Endothelial cell of umbilical vein (primary cell): ENCODE data around the gene SMAP1. TPM values are rescaled to one million over a fixed set of nuclear protein-coding genes. Genes with fewer than 3 reads are reported as not detected.

Source experiments
- BruUV-seq: library from RNA; stranded (reverse); fragments of 400-500 nt; replicated peaks from 2 replicates; lab custom pipeline; 2021; lab: Mats Ljungman, UMichigan
- CTCF ChIA-PET: fragments of 300-600, 350-600 bp; sonication (Branson Sonifier 250); formaldehyde crosslinking; loops from one replicate; lab custom pipeline; 2021; ENCODE audit warnings: antibody characterized with exemption, inconsistent platforms; lab: Charles Lee
- POLR2A ChIA-PET: fragments of 300-600, 350-600 bp; sonication (Branson Sonifier 250); formaldehyde crosslinking; loops from one replicate; lab custom pipeline; 2021; ENCODE audit warnings: antibody characterized with exemption, inconsistent platforms; lab: Charles Lee
- DNase-seq: peaks from one replicate; pipeline ENCODE4 v3.0.0-alpha.2; 2011; ENCODE audit warnings: low read depth, low spot score
- FAIRE-seq: peaks from 2 replicates; lab custom pipeline; 2011; peaks lifted over from hg19 to GRCh38; lab: Jason Lieb, UNC
- H2AFZ ChIP-seq: 2 replicates; pipeline ENCODE4 v1.6.0; 2012; ENCODE audit warnings: low read depth, low read length, control low read depth, inconsistent platforms
- H3K27ac ChIP-seq: 2 replicates; pipeline ENCODE4 v1.5.1; 2011; ENCODE audit warnings: low read depth, mild to moderate bottlenecking, control low read depth, low read length, moderate library complexity; ENCODE audit not compliant: insufficient read depth
- H3K27me3 ChIP-seq, 2 experiments: 2 replicates each; pipeline versions ENCODE4 v1.6.0 to v1.6.1; 2011; ENCODE audit warnings: low read length in 2 of 2, mixed read lengths in 1 of 2; ENCODE audit not compliant: control insufficient read depth in 2 of 2, insufficient read depth in 2 of 2
- H3K36me3 ChIP-seq, 2 experiments: 2 replicates in 1 of 2; 3 replicates in 1 of 2; pipeline ENCODE4 v1.5.1; 2011; ENCODE audit warnings: low read length in 2 of 2, mild to moderate bottlenecking in 1 of 2, moderate library complexity in 1 of 2; ENCODE audit not compliant: control insufficient read depth in 2 of 2, insufficient read depth in 2 of 2; ENCODE audit errors: extremely low read depth in 1 of 2
- H3K4me1 ChIP-seq: 3 replicates; pipeline ENCODE4 v1.5.1; 2011; ENCODE audit warnings: mild to moderate bottlenecking, low read length; ENCODE audit not compliant: control insufficient read depth, insufficient read depth; ENCODE audit errors: extremely low read depth
- H3K4me2 ChIP-seq: 2 replicates; pipeline ENCODE4 v1.6.1; 2011; ENCODE audit warnings: low read length, control low read depth, mixed read lengths; ENCODE audit not compliant: insufficient read depth
- H3K4me3 ChIP-seq, 3 experiments: fragments of 200-600 bp in 1 of 3; sonication (generic), shearing (Covaris generic) in 1 of 3; replicated peaks in 1 of 3; 2 replicates each; pipeline ENCODE4 v1.5.1; 2011 to 2016; ENCODE audit warnings: control low read depth in 3 of 3, low read length in 3 of 3, mild to moderate bottlenecking in 2 of 3, inconsistent platforms in 1 of 3, low read depth in 1 of 3, moderate library complexity in 1 of 3; ENCODE audit not compliant: insufficient read depth in 1 of 3
- H3K79me2 ChIP-seq: 2 replicates; pipeline ENCODE4 v1.6.0; 2012; ENCODE audit warnings: low read length, inconsistent platforms; ENCODE audit not compliant: control insufficient read depth, insufficient read depth
- H3K9ac ChIP-seq: replicated peaks from 2 replicates; pipeline ENCODE3; 2011; ENCODE audit warnings: low read length, control low read depth; ENCODE audit not compliant: insufficient read depth; ENCODE audit errors: extremely low read depth
- H3K9me1 ChIP-seq: replicated peaks from 3 replicates; pipeline ENCODE4 v1.6.0; 2011; ENCODE audit warnings: mild to moderate bottlenecking, low read length; ENCODE audit not compliant: control insufficient read depth, insufficient read depth; ENCODE audit errors: extremely low read depth
- H3K9me3 ChIP-seq: replicated peaks from 2 replicates; pipeline ENCODE4 v1.5.1; 2012; ENCODE audit warnings: low read length, inconsistent platforms; ENCODE audit not compliant: control insufficient read depth, insufficient read depth
- H4K20me1 ChIP-seq: replicated peaks from 2 replicates; pipeline ENCODE3; 2011; ENCODE audit warnings: mild to moderate bottlenecking, low read length; ENCODE audit not compliant: control insufficient read depth, insufficient read depth; ENCODE audit errors: extremely low read depth
- CTCF ChIP-seq, 2 donors: IDR thresholded peaks; 1 replicate in 1 of 2; 2 replicates in 1 of 2; pipeline ENCODE4 v1.5.1; 2011; ENCODE audit warnings: low read length in 2 of 2, mild to moderate bottlenecking in 2 of 2, moderate library complexity in 2 of 2, control low read depth in 1 of 2, inconsistent platforms in 1 of 2, low read depth in 1 of 2; ENCODE audit not compliant: insufficient read depth in 1 of 2; ENCODE audit errors: extremely low read depth in 1 of 2
- EZH2 ChIP-seq: IDR thresholded peaks from 2 replicates; pipeline ENCODE4 v1.6.1; 2012; ENCODE audit warnings: borderline replicate concordance, low read depth, mild to moderate bottlenecking, moderate library complexity, low read length, inconsistent platforms; ENCODE audit not compliant: severe bottlenecking
- FOS ChIP-seq: IDR thresholded peaks from 2 replicates; pipeline ENCODE4 v1.6.1; 2011; ENCODE audit warnings: mild to moderate bottlenecking, low read length, moderate library complexity, borderline replicate concordance; ENCODE audit not compliant: insufficient read depth
- GATA2 ChIP-seq: IDR thresholded peaks from 2 replicates; pipeline ENCODE4 v1.7.0; 2011; ENCODE audit warnings: low read depth, mild to moderate bottlenecking, moderate library complexity, mixed read lengths, low read length; ENCODE audit not compliant: insufficient read length, insufficient read depth
- JUN ChIP-seq: IDR thresholded peaks from 2 replicates; pipeline ENCODE4 v1.6.1; 2011; ENCODE audit warnings: borderline replicate concordance, low read depth; ENCODE audit not compliant: insufficient read length, insufficient read depth
- MAX ChIP-seq: IDR thresholded peaks from 2 replicates; pipeline ENCODE4 v1.6.1; 2011; ENCODE audit not compliant: insufficient read depth, insufficient read length
- MYC ChIP-seq: IDR thresholded peaks from one replicate; pipeline ENCODE4 v1.6.1; 2011; ENCODE audit warnings: mild to moderate bottlenecking, low read depth, low read length
- POLR2A ChIP-seq: IDR thresholded peaks from 2 replicates; pipeline ENCODE4 v1.6.1; 2012; ENCODE audit warnings: low read depth, mild to moderate bottlenecking, control low read depth, low read length
- POLR2AphosphoS5 ChIP-seq: IDR thresholded peaks from 2 replicates; pipeline ENCODE4 v1.6.1; 2012; ENCODE audit warnings: low read depth, mild to moderate bottlenecking, control low read depth, low read length, moderate library complexity; ENCODE audit not compliant: insufficient read depth
- dilution Hi-C: fragments of 300-500 bp; cut with MboI; formaldehyde crosslinking; loops from one replicate; pipeline ENCODE4 v1.15.0; 2019; ENCODE audit warnings: low sequenced_read_pairs; ENCODE audit not compliant: extremely low pct_ligation_motif_present
- intact Hi-C: fragments of 100-400 bp; cut with micrococcal nuclease; formaldehyde crosslinking; loops from one replicate; pipeline ENCODE4 v1.10.0; 2022
- polyA plus RNA-seq, 4 experiments: library from polyadenylated mRNA; depleted of rRNA in 3 of 4; stranded (reverse) in 3 of 4; unstranded in 1 of 4; fragments of >200 nt; gene quantifications; 2 replicates each; pipeline versions ENCODE4 v1.2.1 to v1.2.3, GENCODE V29; 2011 to 2012; ENCODE audit warnings: missing spikeins in 1 of 4
- total RNA-seq: library from RNA; stranded (reverse); gene quantifications from 2 replicates; pipeline ENCODE4 v1.2.3, GENCODE V29; 2021

SMAP1 gene
- total and polyA plus RNA-seq, 2 donors (not counting 3 experiments of a cell fraction or from before 2014, with no cell fraction given), result 14.6 to 24.6 TPM

- Histone ChIP-seq H3K27ac (no peak overlapping the region), H3K9me1 (no peaks in the 10 kb centered on the region), H3K36me3 (no peaks in the 10 kb centered on the region), H3K4me2 (no peak overlapping the region), H4K20me1 (no peaks in the 10 kb centered on the region), H2AFZ (no peak overlapping the region), H3K79me2 (no peaks in the 10 kb centered on the region), H3K27me3 (no peaks in the 10 kb centered on the region), H3K4me1 (no peaks in the 10 kb centered on the region), H3K9ac (no peak overlapping the region), H3K9me3 (no peaks in the 10 kb centered on the region), H3K4me3 (no peak overlapping the region)
- DNase-seq (no peak), FAIRE-seq (no peak)
- CTCF ChIA-PET, result no interaction called here
- no TSS peak for BruUV-seq
- intact Hi-C loops, result no loop called here
- dilution Hi-C loops, result no loop called here
- POLR2A ChIA-PET, result no interaction called here
- no peak for TF ChIP-seq FOS
These were observed 40.0 kb upstream of the SMAP1 start for GRCh38 chr6:70627500-70628254.

GRCh38 chr6:70629929-70630328 lies 37.8 kb upstream of the SMAP1 start:
- dilution Hi-C loops, result no loop called here

More at GRCh38 chr6:70629929-70630328, 37.8 kb upstream of the SMAP1 start:
- ChIA-PET POLR2A (no interaction called here), CTCF (interaction anchor here (1.6 kb wide), 1 partner anchor 57 kb away, joined by 4 read pairs; no protein-coding TSS in a partner anchor)
- Histone ChIP-seq H2AFZ (no peak overlapping the region), H3K4me3 (no peak overlapping the region), H3K9me1 (no peaks in the 10 kb centered on the region), H3K27ac (no peak overlapping the region), H3K4me1 (no peaks in the 10 kb centered on the region), H3K36me3 (no peaks in the 10 kb centered on the region), H3K4me2 (no peak overlapping the region), H3K9me3 (no peaks in the 10 kb centered on the region), H3K27me3 (no peaks in the 10 kb centered on the region), H4K20me1 (no peaks in the 10 kb centered on the region), H3K79me2 (no peaks in the 10 kb centered on the region), H3K9ac (no peak overlapping the region)
- BruUV-seq, result no TSS peak
- no peak for DNase-seq
- FAIRE-seq, result no peak
- TF ChIP-seq POLR2A, result no peak
- no peak for TF ChIP-seq EZH2
- no peak for TF ChIP-seq MAX
- no peak for TF ChIP-seq JUN
- no peak for TF ChIP-seq MYC
- no peak for TF ChIP-seq CTCF (IDR thresholded peaks at IDR 0.05; ENCODE audit: extremely low read depth in 1 of 2, insufficient read depth in 1 of 2, low read depth in 1 of 2, low read length in 2 of 2)
- TF ChIP-seq GATA2, result no peak
- no peak for TF ChIP-seq FOS
- no peak for TF ChIP-seq POLR2AphosphoS5
- intact Hi-C loops, result no loop called here
